ENCODE data around the gene MYL6B.
"Not testable (repeated sequence)": the region's sequence is repeated elsewhere in the genome, so short reads cannot be mapped to it uniquely, and the experiment has no call there.

Gene MYL6B

GRCh38 chr12:56114084-56114483, 38.3 kb upstream of the MYL6B start:
- H3K27me3 ChIP-seq (ENCODE audit: insufficient read depth, low read length, poor library complexity, severe bottlenecking) = peaks cover 7% of the 10 kb centered on the region
- peaks cover 12% of the 10 kb centered on the region for H3K4me1 ChIP-seq (ENCODE audit: insufficient read depth, low read length, poor library complexity, severe bottlenecking)
- H3K9me3 ChIP-seq (ENCODE audit: insufficient read depth, low read depth, low read length) = no peaks in the 10 kb centered on the region
- no peak overlapping the region for H3K4me2 ChIP-seq (ENCODE audit: low read depth, low read length, poor library complexity, severe bottlenecking)
- no peaks in the 10 kb centered on the region for H3K9me2 ChIP-seq (replicated peaks; ENCODE audit: low read depth, low read length)
- no peak overlapping the region for H3K4me3 ChIP-seq (ENCODE audit: low read length, poor library complexity, severe bottlenecking)
- peaks cover 55% of the 10 kb centered on the region for H3K36me3 ChIP-seq (ENCODE audit: insufficient read depth, low read length)
- H2AFZ ChIP-seq (ENCODE audit: low read length) = no peak overlapping the region
- TF ChIP-seq EZH2phosphoT487 (IDR thresholded peaks at IDR 0.05; ENCODE audit: borderline replicate concordance) (no peak), CTCF (conservative IDR thresholded peaks at IDR 0.05; ENCODE audit: low read length) (no peak)
- peaks cover 18% of the 10 kb centered on the region for H3K79me2 ChIP-seq (ENCODE audit: insufficient read depth, low read length)
- H3F3A ChIP-seq (ENCODE audit: low read depth) = peaks cover 24% of the 10 kb centered on the region
- H3K9ac ChIP-seq (ENCODE audit: low read depth, low read length, poor library complexity, severe bottlenecking) = no peak overlapping the region
- H4K20me1 ChIP-seq (ENCODE audit: insufficient read depth, low read length, poor library complexity, severe bottlenecking) = peaks cover 13% of the 10 kb centered on the region

- H3K4me1 ChIP-seq (ENCODE audit: insufficient read depth, low read length, poor library complexity, severe bottlenecking) = peaks cover 18% of the 10 kb centered on the region
- no peak overlapping the region for H2AFZ ChIP-seq (ENCODE audit: low read length)
Measured at GRCh38 chr12:56115329-56115728, 37.1 kb upstream of the MYL6B start.

GRCh38 chr12:56116267-56117081, 35.9 kb upstream of the MYL6B start, which contains the start of gene RPL41:
Gene RPL41 (plus strand): TSS chr12:56116633.
- Histone ChIP-seq H3K4me3 (ENCODE audit: low read length, poor library complexity, severe bottlenecking) (peak within 1 kb of the TSS; percentile 99), H4K20me1 (ENCODE audit: insufficient read depth, low read length, poor library complexity, severe bottlenecking) (peaks cover 14% of the 10 kb centered on the region), H3K4me2 (ENCODE audit: low read depth, low read length, poor library complexity, severe bottlenecking) (peak within 1 kb of the TSS; percentile 74), H3K79me2 (ENCODE audit: insufficient read depth, low read length) (peaks cover 35% of the 10 kb centered on the region), H3K4me1 (ENCODE audit: insufficient read depth, low read length, poor library complexity, severe bottlenecking) (peaks cover 18% of the 10 kb centered on the region), H2AFZ (ENCODE audit: low read length) (peak within 1 kb of the TSS; percentile 99), H3K9me2 (replicated peaks; ENCODE audit: low read depth, low read length) (no peaks in the 10 kb centered on the region), H3K36me3 (ENCODE audit: insufficient read depth, low read length) (peaks cover 31% of the 10 kb centered on the region), H3K27me3 (ENCODE audit: insufficient read depth, low read length, poor library complexity, severe bottlenecking) (peaks cover 7% of the 10 kb centered on the region), H3K9ac (ENCODE audit: low read depth, low read length, poor library complexity, severe bottlenecking) (peak within 1 kb of the TSS; percentile 99), H3K9me3 (ENCODE audit: insufficient read depth, low read depth, low read length) (no peaks in the 10 kb centered on the region), H3F3A (ENCODE audit: low read depth) (peaks cover 20% of the 10 kb centered on the region)
- TF ChIP-seq EZH2phosphoT487 (IDR thresholded peaks at IDR 0.05; ENCODE audit: borderline replicate concordance) (no peak), CTCF (conservative IDR thresholded peaks at IDR 0.05; ENCODE audit: low read length) (no peak)

More at GRCh38 chr12:56115329-56115728, 37.1 kb upstream of the MYL6B start:
- Histone ChIP-seq H3K4me3 (ENCODE audit: low read length, poor library complexity, severe bottlenecking) (peak overlapping the region; percentile 99), H3K4me2 (ENCODE audit: low read depth, low read length, poor library complexity, severe bottlenecking) (peak overlapping the region; percentile 74), H3K9me2 (replicated peaks; ENCODE audit: low read depth, low read length) (no peaks in the 10 kb centered on the region), H3K9ac (ENCODE audit: low read depth, low read length, poor library complexity, severe bottlenecking) (peak overlapping the region; percentile 99), H3F3A (ENCODE audit: low read depth) (peaks cover 24% of the 10 kb centered on the region), H3K36me3 (ENCODE audit: insufficient read depth, low read length) (peaks cover 43% of the 10 kb centered on the region), H4K20me1 (ENCODE audit: insufficient read depth, low read length, poor library complexity, severe bottlenecking) (peaks cover 14% of the 10 kb centered on the region), H3K9me3 (ENCODE audit: insufficient read depth, low read depth, low read length) (no peaks in the 10 kb centered on the region), H3K79me2 (ENCODE audit: insufficient read depth, low read length) (peaks cover 29% of the 10 kb centered on the region), H3K27me3 (ENCODE audit: insufficient read depth, low read length, poor library complexity, severe bottlenecking) (peaks cover 7% of the 10 kb centered on the region)
- TF ChIP-seq CTCF (conservative IDR thresholded peaks at IDR 0.05; ENCODE audit: low read length) (no peak), EZH2phosphoT487 (IDR thresholded peaks at IDR 0.05; ENCODE audit: borderline replicate concordance) (no peak)

GRCh38 chr12:56117082-56117706, 35.2 kb upstream of the MYL6B start:
- Histone ChIP-seq H3K4me2 (ENCODE audit: low read depth, low read length, poor library complexity, severe bottlenecking) (peak overlapping the region; percentile 72), H3K36me3 (ENCODE audit: insufficient read depth, low read length) (peaks cover 26% of the 10 kb centered on the region), H3K79me2 (ENCODE audit: insufficient read depth, low read length) (peaks cover 35% of the 10 kb centered on the region), H4K20me1 (ENCODE audit: insufficient read depth, low read length, poor library complexity, severe bottlenecking) (peaks cover 14% of the 10 kb centered on the region), H3K4me3 (ENCODE audit: low read length, poor library complexity, severe bottlenecking) (peak overlapping the region; percentile 99), H3F3A (ENCODE audit: low read depth) (peaks cover 20% of the 10 kb centered on the region), H3K9ac (ENCODE audit: low read depth, low read length, poor library complexity, severe bottlenecking) (peak overlapping the region; percentile 99), H3K4me1 (ENCODE audit: insufficient read depth, low read length, poor library complexity, severe bottlenecking) (peaks cover 18% of the 10 kb centered on the region)
- not testable (repeated sequence) for H3K9me2 ChIP-seq (replicated peaks; ENCODE audit: low read depth, low read length); H2AFZ ChIP-seq (ENCODE audit: low read length); H3K9me3 ChIP-seq (ENCODE audit: insufficient read depth, low read depth, low read length); H3K27me3 ChIP-seq (ENCODE audit: insufficient read depth, low read length, poor library complexity, severe bottlenecking)
